GM12892 (cell line): ENCODE measurements around the gene APOH.

Experiments used
- POLR2A ChIP-seq: IDR thresholded peaks from 2 replicates; pipeline ENCODE4 v1.6.1; 2011; ENCODE audit warnings: low read depth, low read length, control low read depth
- POLR2AphosphoS5 ChIP-seq: IDR thresholded peaks from 2 replicates; pipeline ENCODE4 v1.6.1; 2011; ENCODE audit warnings: low read depth, low read length, control low read depth

GRCh38 chr17:66273586-66273848 is 44.3 kb upstream of the APOH start:
- TF ChIP-seq POLR2AphosphoS5 (no peak), POLR2A (no peak)
